HG03432 (cell line): ENCODE results near the gene PTPRN2.
"Not testable (repeated sequence)": the region's sequence is repeated elsewhere in the genome, so short reads cannot be mapped to it uniquely, and the experiment has no call there.

ENCODE experiments used
- ATAC-seq: cut with Tn5 transposase; IDR thresholded peaks from one replicate; pipeline ENCODE4 v1.9.1; 2021; ENCODE audit warnings: mild to moderate bottlenecking, moderate library complexity; ENCODE audit not compliant: unreplicated experiment

Gene PTPRN2

DNA sequence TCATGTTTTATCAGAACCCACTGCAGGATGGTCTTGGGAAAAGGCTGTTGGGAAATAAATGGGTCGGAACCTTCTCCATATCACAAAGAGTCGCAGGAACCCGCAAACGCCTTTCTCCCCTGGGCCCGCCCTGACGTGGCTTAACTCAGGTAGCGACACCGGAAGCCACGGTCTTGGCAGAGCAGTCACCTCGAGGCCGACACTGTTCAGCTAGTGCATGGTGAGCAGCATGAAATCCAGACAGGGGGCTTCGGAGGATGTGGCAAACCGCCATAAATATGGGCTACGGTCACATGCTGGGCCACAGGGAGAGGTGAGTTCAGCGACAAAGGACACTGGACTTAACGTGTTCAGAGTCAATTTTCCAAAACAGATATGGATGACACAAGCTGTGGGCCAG lies 421.9 kb downstream of the PTPRN2 start:
- no peak for ATAC-seq

GRCh38 chr7:158164101-158165095 lies 423.2 kb downstream of the PTPRN2 start:
- ATAC-seq, result no peak

DNA sequence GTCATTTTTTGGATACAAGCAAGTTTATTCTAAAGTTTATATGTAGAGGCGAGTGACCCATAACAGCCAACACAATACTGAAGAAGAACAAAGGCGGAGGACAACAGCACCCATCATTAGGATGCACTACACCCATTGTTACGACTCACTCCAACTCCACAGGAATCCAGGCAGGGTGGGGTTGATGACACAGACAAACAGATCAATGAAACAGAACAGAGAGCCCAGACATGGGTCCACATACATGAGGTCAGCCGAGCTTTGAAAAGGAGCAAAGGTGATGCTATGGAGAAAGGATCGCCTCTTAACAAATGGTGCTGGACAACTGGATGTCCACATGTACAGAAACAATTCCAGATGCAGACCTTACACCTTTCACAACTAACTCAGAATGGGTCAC lies 426.4 kb downstream of the PTPRN2 start:
- ATAC-seq, result no peak

DNA sequence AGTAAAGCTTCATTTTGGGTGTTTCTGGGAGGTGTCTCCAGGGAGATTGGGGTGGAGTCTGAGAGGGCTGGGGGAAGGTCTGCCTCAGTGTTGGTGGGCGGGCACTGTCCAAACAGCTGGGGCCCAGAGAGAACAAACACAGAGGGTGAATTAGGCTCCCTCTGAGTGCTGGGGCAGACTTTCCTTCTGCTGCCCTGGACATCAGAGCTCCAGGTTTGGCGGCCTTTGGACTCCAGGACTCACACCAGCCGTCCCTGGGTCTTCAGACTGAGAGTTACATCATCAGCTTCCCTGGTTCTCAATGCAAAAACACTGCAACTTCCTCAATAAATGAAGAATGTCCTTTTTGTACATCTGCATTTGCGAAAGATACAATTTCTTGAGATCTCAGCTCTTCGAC lies 427.4 kb downstream of the PTPRN2 start:
- no peak for ATAC-seq

DNA sequence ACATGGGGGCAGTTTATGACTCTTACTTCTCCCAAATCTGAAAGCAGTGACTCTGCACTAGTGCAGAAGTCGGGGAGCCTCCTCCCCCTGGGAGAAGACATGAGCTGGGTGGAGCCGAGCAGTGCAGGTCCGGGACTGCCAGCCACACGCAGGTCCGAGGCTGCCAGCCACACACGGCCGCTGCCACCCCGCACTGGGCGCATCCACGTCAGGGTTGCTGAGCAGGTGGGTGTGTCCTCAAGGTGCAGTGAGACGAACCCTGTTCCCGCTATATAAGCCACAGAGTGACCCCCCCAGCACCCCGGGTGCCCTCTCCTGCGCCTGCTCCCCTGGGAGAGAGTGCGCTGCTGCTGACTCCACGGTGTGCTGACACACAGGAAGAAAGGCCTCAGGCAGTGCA lies 430.2 kb downstream of the PTPRN2 start:
- no peak for ATAC-seq

DNA sequence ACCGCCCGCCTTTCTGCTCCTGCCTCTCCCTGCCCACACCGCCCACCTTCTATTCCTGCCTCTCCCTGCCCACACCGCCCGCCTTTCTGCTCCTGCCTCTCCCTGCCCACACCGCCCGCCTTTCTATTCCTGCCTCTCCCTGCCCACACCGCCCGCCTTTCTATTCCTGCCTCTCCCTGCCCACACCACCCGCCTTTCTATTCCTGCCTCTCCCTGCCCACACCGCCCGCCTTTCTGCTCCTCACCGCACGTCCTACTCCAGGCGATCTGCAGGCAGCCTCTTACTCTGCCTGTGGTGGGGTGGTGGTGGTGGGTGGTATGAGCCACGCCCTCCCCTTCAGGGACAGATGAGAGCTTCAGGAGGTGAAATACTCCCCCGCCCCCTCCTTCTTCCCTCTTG lies 436.4 kb downstream of the PTPRN2 start:
- not testable (repeated sequence) for ATAC-seq

DNA sequence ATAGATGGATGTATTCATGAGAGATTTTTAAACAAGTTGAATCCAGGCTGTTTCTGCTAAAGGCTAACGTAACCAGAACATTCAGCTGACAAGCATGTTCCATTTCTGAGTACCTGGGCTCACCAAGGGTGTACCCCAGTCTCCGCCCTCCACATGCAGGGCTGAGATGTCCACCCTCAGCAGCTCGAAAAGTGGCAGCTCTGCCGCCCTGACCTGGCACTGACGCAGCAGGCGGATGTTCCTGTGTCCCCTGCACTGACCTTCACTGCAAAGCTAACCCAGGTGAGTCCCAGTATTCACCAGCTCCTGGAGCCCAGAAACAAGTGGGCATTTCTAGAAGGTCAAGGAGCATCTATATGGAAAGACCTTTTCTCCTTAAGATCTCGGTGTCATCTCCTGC lies 437.4 kb downstream of the PTPRN2 start:
- ATAC-seq, result no peak

GRCh38 chr7:158147431-158147830 lies 440.2 kb downstream of the PTPRN2 start:
- not testable (repeated sequence) for ATAC-seq

DNA sequence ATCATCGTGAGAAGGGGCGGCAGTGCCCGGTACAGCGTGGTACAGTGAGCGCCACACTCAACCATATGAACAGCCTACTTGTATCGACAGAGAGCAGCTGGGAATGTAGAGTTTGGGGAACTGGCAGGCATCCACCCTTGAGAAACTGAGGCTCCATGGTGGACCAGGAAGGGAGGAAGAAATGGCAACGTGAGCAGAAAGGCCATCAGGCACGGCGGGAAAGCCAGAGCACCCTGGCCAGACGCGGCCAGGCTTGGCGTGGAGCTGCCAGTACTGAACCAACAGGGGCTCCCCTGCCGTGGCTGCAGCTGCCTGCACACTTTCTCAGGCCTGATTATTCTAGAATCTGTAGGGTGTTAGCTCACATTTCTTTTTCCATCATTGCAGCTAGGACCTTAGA lies 442.3 kb downstream of the PTPRN2 start:
- no peak for ATAC-seq

DNA sequence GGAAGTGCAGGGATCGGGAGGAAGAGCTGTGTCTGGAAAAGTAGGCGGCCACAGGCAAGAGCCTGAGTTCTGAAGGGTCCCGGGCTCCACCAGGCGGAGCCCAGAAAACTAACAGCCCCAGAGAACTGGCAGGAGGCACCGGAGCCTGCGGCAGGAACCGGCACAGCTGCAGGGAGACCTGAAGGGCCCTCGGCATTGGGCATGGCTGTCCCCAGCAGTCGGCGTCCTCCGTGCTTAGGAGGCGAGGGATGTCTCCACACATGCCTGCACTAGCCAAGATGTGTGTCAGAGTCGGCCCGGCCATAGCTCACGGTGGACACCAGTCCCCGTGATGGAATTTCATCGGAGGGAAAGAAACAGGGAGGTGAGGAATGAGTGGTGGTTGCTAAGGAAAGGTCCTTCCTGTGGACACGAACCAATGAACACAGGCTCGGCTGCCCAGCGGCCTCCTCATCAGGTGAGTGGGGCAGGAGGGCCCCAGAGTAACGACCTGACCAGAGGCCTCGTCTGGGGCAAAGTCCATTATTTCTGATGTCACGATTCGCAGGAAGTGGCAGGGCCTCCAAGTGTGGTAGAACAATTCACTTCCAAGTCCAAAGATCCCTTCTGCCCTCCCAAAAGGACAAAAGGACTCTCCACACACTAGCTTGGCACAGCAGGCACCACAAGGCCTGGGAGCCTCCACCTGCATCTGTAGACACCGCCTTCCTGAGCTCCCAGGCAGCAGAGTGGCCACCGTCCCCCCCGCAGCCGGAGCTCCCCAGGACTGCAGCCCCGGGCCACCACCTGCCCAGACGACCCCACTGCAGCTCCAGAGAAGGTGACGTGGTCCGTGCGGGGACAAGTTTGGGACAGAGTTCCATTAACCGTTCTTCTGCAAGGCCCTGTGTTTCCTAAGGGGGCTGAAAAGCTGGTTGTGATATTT lies 444.2 kb downstream of the PTPRN2 start:
- no peak for ATAC-seq

DNA sequence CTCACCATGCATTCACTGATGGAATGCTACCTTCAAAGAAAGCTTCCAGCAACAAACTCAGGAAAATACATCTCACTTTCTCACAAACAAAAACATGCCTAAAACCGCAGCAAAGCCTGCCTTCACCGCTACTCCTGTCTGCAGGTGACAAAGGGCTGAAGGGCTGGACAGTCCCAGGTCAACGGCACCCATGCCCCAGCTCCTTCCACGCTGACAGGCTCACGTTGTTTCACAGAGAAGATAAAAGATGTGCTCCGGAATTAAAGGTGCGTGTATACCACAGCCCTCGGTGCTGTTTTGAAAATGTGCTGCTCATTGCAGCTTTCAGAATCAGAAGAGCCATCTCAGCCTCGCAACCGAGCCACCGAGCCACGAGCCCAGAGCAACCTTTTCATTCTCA lies 445.0 kb downstream of the PTPRN2 start:
- no peak for ATAC-seq

GRCh38 chr7:158141806-158142518 lies 445.7 kb downstream of the PTPRN2 start:
- no peak for ATAC-seq

- ATAC-seq, result no peak
These were observed 446.4 kb downstream of the PTPRN2 start for GRCh38 chr7:158141221-158141582.

DNA sequence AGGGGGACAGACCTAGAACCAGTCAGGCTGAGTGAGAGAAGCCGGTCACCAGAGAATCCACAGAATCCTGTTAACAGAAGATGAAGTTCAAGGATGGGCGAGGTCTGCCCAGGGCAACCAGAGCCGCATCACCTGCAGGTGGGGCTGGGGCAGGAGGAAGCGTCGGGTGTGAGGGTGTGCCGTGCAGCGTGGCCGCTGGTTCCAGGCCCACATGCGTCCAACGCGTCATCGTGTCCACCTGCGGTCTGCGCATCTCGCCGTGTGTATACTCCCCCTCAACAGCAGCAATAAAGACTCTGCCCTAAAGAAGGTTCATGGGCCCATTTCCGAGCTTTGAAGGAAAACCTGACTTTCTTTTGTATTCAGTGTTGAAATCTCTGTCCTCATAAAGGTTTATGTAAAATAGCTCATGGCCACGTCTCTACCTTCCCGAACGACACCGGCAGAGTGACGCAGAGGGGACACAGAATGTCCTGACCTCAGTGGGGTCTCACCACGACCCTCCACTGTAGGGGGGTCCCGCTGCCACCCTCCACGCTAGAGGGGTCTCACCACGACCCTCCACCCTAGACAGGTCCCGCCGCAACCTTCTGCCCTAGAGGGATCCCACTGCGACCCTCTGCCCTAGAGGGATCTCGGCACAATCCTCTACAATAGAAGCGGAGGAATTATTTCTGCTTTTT lies 446.9 kb downstream of the PTPRN2 start:
- ATAC-seq, result no peak

DNA sequence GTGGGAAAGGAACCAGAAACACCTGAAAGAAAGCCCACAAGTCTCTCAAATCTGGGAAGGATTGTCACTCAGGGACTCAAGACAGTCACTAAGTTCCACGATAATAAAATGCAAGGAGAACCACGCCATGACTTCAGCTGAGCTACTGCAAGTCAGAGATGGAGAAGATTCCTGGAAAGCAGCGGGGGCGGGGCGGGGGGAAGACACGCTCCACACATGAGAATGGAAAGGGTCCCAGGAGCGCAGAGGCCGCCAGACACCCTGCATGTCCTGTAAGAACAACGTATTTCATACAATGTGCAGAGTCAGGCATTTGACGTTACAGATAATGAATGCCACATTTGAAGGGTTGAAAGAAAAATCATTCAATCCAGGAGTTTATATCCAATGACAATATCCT lies 448.1 kb downstream of the PTPRN2 start:
- ATAC-seq, result no peak

DNA sequence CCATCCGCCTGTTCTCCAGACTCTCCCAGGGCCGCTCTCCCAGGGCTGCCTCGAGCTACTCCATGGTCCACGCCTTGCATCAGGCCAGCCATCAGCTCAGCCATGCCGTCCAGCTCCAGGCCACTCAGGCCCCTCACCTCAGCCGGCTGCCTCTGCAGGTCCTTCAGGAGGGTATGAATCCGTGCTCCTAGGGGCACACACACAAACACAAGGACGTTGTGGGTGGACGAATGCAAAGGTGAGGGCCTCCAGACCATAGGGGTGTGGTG lies 449.4 kb downstream of the PTPRN2 start:
- ATAC-seq, result no peak

- ATAC-seq, result no peak
These were observed 449.9 kb downstream of the PTPRN2 start for GRCh38 chr7:158137516-158138328.

DNA sequence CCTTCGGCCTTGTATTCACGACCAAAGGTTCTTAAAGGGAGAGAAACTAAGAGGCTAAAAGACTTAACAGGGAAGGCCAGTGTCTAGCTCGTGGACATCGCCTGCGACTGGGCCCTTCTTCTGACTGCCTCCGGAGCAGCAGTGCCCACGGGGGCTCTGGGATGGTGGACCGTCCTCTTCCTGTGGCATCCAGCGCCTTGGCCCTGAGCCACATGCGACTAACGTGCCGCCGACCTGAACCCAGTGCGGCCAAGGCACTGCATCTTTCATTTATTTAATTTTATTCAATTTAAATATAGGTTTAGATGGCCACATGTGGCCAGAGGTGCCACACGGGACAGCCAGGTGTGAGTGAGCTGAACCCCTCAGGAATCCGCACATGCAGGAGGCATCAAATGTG lies 451.7 kb downstream of the PTPRN2 start:
- ATAC-seq, result no peak

DNA sequence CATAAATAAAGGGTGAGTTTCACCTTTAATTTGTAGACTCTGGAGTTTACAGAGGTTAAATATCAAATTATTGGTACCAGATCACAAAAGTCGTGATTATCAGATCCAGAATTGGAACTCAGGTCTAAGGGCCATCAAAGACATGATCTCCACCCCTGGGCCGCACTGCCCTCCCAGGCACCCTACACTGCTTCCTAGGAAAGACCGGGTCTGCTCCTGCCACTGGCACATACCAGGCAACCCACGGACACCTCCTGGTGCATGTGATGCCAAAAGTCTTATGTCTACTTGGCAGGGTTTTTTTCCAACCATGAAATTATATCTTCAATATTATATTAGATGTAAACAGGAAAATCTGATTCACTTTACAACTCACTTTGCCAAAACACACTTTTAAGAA lies 452.8 kb downstream of the PTPRN2 start:
- ATAC-seq, result no peak
